NCI-H510A treated with DMSO at 0.1 percent for 48 hours (cell line): ENCODE data around the gene PDK2.

Source experiments
- DNase-seq: peaks from one replicate; lab custom pipeline; 2025; lab: John Stamatoyannopoulos, UW

Gene PDK2

GRCh38 chr17:50149417-50150353 lies 54.5 kb downstream of the PDK2 start:
- DNase-seq = peak; percentile 64

GRCh38 chr17:50150354-50151040 lies 55.3 kb downstream of the PDK2 start, which contains the start of gene PPP1R9B:
PPP1R9B (minus strand) TSS chr17:50150677; CDS start chr17:50150513, 164 bp downstream.
- DNase-seq = no peak

GRCh38 chr17:50151041-50151936 lies 56.1 kb downstream of the PDK2 start:
- peak; percentile 92 for DNase-seq

GRCh38 chr17:50151937-50152547 lies 56.9 kb downstream of the PDK2 start:
- DNase-seq = peak; percentile 95

GRCh38 chr17:50152736-50153135 lies 57.6 kb downstream of the PDK2 start:
- DNase-seq = no peak

GRCh38 chr17:50153650-50154575 lies 58.8 kb downstream of the PDK2 start:
- DNase-seq = no peak

- DNase-seq = no peak
Measured at GRCh38 chr17:50154604-50155003, 59.5 kb downstream of the PDK2 start.

GRCh38 chr17:50155115-50155819 lies 60.1 kb downstream of the PDK2 start:
- DNase-seq = no peak

GRCh38 chr17:50157891-50158290 lies 62.7 kb downstream of the PDK2 start:
- no peak for DNase-seq

- DNase-seq = peak; percentile 98
Measured at GRCh38 chr17:50161023-50161910, 66.1 kb downstream of the PDK2 start.
